HEK293T (cell line): ENCODE measurements around the gene ULK1.

ENCODE experiments used
- FOXA1 ChIP-seq: fragments of 450-650 bp; IDR thresholded peaks from 2 replicates; pipeline ENCODE4 v1.6.1; 2016; ENCODE audit warnings: mild to moderate bottlenecking
- SUZ12 ChIP-seq: fragments of 450-650 bp; IDR thresholded peaks from 2 replicates; pipeline ENCODE4 v1.6.1; 2016; ENCODE audit warnings: mild to moderate bottlenecking
- ZNF384 ChIP-seq: fragments of 450-650 bp; IDR thresholded peaks from 2 replicates; pipeline ENCODE4 v1.6.1; 2016

DNA sequence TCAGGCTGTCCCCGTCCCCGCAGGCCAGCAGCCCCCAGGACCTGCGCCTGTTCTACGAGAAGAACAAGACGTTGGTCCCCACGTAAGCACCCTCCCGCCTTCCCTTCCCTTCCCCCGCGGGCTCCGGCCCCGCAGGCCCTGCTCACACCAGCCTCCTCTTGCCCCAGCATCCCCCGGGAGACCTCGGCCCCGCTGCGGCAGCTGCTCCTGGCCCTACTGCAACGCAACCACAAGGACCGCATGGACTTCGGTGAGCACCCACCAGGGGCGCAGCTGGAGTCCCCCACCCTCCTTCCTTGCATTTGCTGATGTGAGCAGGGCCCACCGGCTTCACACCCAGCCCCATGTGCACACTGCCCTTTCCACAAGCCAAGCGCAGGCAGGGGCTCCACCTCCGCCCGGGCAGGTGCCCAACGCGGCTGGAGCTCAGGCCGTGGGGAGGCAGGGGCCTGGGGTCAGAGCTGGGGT, 15.4 kb downstream of the ULK1 start:
- TF ChIP-seq ZNF384 (no peak), SUZ12 (no peak), FOXA1 (no peak)
